ENCODE results near the gene ACTN4. TPM values are rescaled to one million over a fixed set of nuclear protein-coding genes. Genes with fewer than 3 reads are reported as not detected.

The ACTN4 gene
- polyA plus RNA-seq, 2 of the 4 experiments (the other 2 are of a cell fraction), result 605 to 967 TPM

- ChIA-PET CTCF (interaction anchor here (0.7 to 38.0 kb wide), 11 partner anchors 4 to 309 kb away, joined by 3 to 764 read pairs (median 7); partner anchors contain the start of genes FAM98C, MRPS12 and SARS2), POLR2A (interaction anchor here (1.2 kb wide), 1 partner anchor 29 kb away, joined by 3 read pairs; no protein-coding TSS in a partner anchor)
- WGBS (ENCODE audit: missing lambda C conversion rate), result 91% methylated on average over 15 of the region's 15 CpGs
- TF ChIP-seq HOXA7 (CRISPR knock-in tag; IDR thresholded peaks at IDR 0.05), result 0 out of 2 replicates have a peak, but pooled peaks have one; percentile 15
- TF ChIP-seq POLR2AphosphoS2 (conservative IDR thresholded peaks at IDR 0.05; ENCODE audit: low read length), result 0 out of 2 replicates have a peak, but pooled peaks have one; percentile 54
- TF ChIP-seq ESRRA (IDR thresholded peaks at IDR 0.05; ENCODE audit: borderline replicate concordance, low read length), result peak; percentile 85
- peak; percentile 63; the same call in 1 of the 2 replicates for TF ChIP-seq KDM1A (IDR thresholded peaks at IDR 0.05; ENCODE audit: low read depth)
- no peak for TF ChIP-seq POLR2A (IDR thresholded peaks at IDR 0.05; ENCODE audit: low read length)
- Histone ChIP-seq H3K4me1 (peaks cover 41% of the 10 kb centered on the region), H3K4me2 (no peak overlapping the region), H3K4me3 (no peak overlapping the region), H3K27ac (peak overlapping the region in 1 of 2 experiments; percentile 50; a peak in 3 of 6 replicates), H3K9me3 (no peaks in the 10 kb centered on the region)
- ATAC-seq (no peak), FAIRE-seq (no peak), DNase-seq (ENCODE audit: low read depth in 1 of 2, low spot score in 1 of 2) (no peak)
These were observed 64.8 kb downstream of the ACTN4 start for GRCh38 chr19:38712161-38712748.

DNA sequence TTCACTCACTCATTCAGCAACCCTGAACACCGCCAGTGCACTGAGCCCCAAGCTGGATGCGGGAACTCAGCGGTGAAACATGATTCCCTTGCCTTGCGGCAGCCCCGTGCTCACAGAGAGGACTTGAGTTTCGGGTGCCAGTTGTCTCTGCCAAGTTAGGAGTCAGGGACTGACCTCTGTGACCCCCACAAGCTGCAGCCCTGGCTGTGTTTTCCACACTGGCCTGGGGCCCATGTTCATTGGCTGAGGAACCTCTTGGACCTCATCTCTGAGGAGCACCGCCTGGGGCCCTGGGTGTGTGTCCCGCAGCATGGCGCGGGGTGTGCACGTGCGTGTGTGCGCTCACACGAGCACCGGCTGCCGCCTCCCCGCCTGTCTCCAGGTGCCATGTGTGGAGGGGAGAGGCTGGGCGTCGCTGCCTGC, 65.8 kb downstream of the ACTN4 start:
- ChIA-PET POLR2A (no interaction called here), CTCF (interaction anchor here (0.6 to 38.0 kb wide), 9 partner anchors 3 to 218 kb away, joined by 3 to 764 read pairs (median 5); partner anchors contain the start of genes MRPS12 and SARS2)
- ATAC-seq (peak in 1 of 2 experiments; percentile 0; a peak in 1 of 6 replicates), DNase-seq (ENCODE audit: low read depth in 1 of 2, low spot score in 1 of 2) (no peak), FAIRE-seq (no peak)
- Histone ChIP-seq H3K9me3 (no peaks in the 10 kb centered on the region), H3K4me1 (peaks cover 40% of the 10 kb centered on the region), H3K4me3 (no peak overlapping the region), H3K4me2 (no peak overlapping the region), H3K27ac (peak overlapping the region in 1 of 2 experiments; percentile 50; a peak in 3 of 6 replicates)
- TF ChIP-seq FOXS1 (CRISPR knock-in tag; IDR thresholded peaks at IDR 0.05) (no peak), POLR2A (IDR thresholded peaks at IDR 0.05; ENCODE audit: low read length) (no peak), ATOH8 (CRISPR knock-in tag; IDR thresholded peaks at IDR 0.05; ENCODE audit: low read depth) (no peak), NFE2L2 (conservative IDR thresholded peaks at IDR 0.05; ENCODE audit: low read length) (no peak), CHD4 (IDR thresholded peaks at IDR 0.05; ENCODE audit: borderline replicate concordance) (no peak), PHF8 (IDR thresholded peaks at IDR 0.05; ENCODE audit: borderline replicate concordance, low read depth) (no peak), EHMT2 (IDR thresholded peaks at IDR 0.05; ENCODE audit: low read depth) (no peak), RNF2 (IDR thresholded peaks at IDR 0.05; ENCODE audit: borderline replicate concordance, low read depth) (no peak), EHF (CRISPR knock-in tag; IDR thresholded peaks at IDR 0.05) (no peak), ESRRA (IDR thresholded peaks at IDR 0.05; ENCODE audit: borderline replicate concordance, low read length) (no peak), BHLHE40 (IDR thresholded peaks at IDR 0.05; ENCODE audit: low read depth, low read length) (no peak), NPAS2 (CRISPR knock-in tag; IDR thresholded peaks at IDR 0.05; ENCODE audit: borderline replicate concordance) (no peak), ZSCAN20 (CRISPR knock-in tag; IDR thresholded peaks at IDR 0.05) (no peak), CHD2 (IDR thresholded peaks at IDR 0.05; ENCODE audit: low read length, partially characterized antibody) (no peak), TP53 (CRISPR knock-in tag; IDR thresholded peaks at IDR 0.05) (no peak), HMGXB4 (CRISPR knock-in tag; IDR thresholded peaks at IDR 0.05; ENCODE audit: borderline replicate concordance) (no peak), MAX (IDR thresholded peaks at IDR 0.05) (no peak), HOXA7 (CRISPR knock-in tag; IDR thresholded peaks at IDR 0.05) (no peak)
- TF ChIP-seq, protein P1, sequence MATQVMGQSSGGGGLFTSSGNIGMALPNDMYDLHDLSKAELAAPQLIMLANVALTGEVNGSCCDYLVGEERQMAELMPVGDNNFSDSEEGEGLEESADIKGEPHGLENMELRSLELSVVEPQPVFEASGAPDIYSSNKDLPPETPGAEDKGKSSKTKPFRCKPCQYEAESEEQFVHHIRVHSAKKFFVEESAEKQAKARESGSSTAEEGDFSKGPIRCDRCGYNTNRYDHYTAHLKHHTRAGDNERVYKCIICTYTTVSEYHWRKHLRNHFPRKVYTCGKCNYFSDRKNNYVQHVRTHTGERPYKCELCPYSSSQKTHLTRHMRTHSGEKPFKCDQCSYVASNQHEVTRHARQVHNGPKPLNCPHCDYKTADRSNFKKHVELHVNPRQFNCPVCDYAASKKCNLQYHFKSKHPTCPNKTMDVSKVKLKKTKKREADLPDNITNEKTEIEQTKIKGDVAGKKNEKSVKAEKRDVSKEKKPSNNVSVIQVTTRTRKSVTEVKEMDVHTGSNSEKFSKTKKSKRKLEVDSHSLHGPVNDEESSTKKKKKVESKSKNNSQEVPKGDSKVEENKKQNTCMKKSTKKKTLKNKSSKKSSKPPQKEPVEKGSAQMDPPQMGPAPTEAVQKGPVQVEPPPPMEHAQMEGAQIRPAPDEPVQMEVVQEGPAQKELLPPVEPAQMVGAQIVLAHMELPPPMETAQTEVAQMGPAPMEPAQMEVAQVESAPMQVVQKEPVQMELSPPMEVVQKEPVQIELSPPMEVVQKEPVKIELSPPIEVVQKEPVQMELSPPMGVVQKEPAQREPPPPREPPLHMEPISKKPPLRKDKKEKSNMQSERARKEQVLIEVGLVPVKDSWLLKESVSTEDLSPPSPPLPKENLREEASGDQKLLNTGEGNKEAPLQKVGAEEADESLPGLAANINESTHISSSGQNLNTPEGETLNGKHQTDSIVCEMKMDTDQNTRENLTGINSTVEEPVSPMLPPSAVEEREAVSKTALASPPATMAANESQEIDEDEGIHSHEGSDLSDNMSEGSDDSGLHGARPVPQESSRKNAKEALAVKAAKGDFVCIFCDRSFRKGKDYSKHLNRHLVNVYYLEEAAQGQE (IDR thresholded peaks at IDR 0.05), result no peak
- 96% methylated on average over 19 of the region's 19 CpGs for WGBS (ENCODE audit: missing lambda C conversion rate)
